HG03066 (cell line): ENCODE measurements around the gene CCDC167.

ENCODE experiments used
- ATAC-seq: cut with Tn5 transposase; IDR thresholded peaks from one replicate; pipeline ENCODE4 v1.9.1; 2021; ENCODE audit warnings: low read depth; ENCODE audit not compliant: unreplicated experiment

CCDC167 gene

DNA sequence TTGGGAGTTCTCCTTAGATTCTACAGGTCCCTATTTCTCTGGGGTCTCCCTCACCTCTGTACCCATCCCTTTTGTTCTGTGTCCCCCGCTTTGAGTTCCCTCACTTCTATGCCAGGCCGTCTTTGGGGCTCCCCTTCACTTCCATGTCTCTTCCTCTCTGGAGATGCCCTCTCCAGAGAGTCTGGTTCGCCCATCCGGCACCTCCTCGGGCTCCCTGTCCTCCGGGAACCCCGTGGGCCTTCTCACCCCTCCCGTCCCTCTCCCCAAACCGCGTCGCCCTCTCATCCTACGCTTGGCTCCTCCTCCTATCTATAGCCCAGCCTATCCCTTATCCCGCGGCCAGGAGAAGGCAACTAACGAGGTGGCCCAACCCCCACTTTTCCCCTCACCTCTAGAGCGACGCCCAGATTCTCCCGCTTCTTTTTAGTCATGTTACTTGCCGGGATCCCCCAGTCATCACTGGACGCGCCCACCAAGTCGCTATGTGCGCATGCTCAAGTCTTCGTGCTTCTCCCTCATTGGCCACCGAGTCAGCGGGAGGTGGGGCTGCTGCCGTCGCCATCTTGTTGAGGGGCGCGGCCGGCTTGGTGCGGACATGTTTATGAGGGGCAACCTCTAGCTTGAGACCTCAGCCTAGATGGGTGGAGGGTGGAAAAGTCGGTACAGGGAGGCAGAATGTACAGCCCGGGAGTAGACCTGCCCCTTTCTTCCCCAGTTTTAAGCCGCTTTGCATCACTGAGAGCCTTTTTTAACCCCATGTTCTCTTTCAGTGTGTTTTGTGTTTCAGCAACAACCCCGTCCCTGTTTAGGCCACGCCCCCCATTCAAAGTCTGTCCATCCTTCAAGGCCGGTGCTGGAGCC is at the start of gene CCDC167:
TSS of gene CCDC167 (minus strand) at position 461 of the 861 bp plus-strand sequence. CDS start at position 431, 30 bp downstream.
- peak; percentile 81 for ATAC-seq

DNA sequence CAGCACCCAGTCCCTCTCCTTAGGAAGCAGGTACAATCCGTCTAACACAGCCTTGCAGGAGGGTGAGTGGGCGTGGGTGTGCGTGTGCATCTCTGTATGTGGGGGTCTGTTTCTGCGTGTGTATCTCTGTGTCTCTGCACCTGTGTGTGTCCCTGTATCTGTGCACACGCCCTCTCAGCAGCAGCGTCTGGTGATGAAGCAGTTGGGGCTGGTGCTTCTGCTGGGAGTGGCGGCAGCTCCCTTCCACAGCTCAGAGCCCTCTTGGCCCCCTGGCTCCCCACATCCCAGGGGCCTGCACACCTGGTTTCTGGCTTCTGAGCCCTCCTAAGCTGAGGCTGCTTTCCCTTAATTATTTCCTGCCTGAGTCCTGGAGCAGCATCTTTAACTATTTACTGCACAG is 49.5 kb upstream of the CCDC167 start:
- ATAC-seq: no peak

- ATAC-seq: no peak
Measured at GRCh38 chr6:37548067-37548674, 48.5 kb upstream of the CCDC167 start.

DNA sequence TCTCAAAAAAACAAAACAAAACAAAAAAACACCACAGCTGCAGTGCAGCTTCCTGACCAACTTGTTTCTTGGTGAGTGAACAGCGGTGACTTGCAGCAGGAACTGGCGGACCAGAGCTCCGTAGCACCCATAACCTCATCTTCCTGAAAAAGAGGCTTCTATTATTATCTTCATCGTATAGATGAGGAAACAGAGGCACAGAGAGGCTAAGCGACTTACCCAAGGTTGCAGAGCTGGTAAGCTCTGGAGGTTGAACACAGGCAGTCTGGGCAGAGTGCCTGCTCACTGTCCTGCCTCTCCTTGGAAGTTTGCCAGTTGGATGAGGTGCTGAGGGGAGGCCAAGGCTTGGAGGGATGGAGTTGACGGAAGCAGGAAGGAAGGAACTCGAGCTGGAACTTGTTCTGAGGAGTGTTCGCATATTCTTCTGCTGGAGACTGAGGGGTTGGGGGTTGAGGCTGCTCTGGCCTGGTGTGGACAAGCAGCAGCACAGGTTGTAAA is 47.9 kb upstream of the CCDC167 start:
- ATAC-seq: no peak

DNA sequence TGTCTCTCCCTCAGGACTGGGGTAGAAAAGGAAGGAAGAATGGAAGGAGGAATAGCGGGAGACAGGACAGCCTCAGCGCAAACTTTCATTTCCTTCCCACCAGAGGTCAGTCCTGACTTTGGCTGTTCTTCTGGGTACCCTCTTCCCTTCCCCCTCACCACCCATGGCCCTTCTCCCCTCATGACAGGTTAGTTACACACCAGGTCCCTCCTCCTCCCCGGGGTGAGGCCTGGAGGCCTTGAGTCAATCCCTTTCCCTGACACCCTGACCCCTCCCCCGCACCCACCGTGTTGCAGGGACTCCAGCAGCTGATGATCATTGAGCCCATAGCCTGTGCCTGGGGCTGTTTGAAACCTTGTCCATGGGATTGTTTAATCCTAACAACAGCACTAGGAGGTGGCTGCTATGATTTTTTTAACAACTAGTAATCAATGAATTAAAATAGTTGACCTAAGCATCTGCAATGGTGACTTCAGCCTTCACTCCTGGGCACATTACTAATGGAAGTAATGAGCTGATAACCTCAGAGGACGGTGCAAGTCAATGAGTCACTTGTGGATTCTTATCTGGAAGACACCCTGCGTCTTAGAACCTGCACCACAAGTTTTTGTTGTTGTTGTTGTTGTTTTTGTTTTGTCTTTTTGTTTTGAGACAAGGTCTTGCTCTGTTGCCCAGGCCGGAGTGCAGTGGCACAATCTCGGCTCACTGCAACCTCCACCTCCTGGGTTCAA is 46.6 kb upstream of the CCDC167 start:
- ATAC-seq: no peak

GRCh38 chr6:37544530-37544929 is 44.8 kb upstream of the CCDC167 start:
- no peak for ATAC-seq

DNA sequence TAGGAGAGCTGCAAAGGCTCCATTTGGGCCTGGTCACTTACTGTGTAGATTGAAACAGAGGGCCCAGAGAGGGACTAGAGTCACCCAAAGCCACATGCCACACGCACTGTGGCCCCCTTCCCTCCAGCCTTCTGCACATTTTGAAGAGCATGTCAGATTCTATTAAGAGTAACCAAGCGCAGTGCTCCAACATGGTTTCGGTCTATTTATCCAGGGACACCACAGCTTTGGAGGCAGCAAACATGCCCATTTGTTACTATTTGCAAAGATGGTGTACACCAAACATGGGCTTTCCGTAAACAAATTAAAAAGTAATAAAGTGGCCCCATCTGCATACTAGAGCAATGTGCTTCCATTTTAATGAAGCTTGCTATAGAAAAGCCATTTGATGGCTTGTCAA is 43.7 kb upstream of the CCDC167 start:
- ATAC-seq: no peak

DNA sequence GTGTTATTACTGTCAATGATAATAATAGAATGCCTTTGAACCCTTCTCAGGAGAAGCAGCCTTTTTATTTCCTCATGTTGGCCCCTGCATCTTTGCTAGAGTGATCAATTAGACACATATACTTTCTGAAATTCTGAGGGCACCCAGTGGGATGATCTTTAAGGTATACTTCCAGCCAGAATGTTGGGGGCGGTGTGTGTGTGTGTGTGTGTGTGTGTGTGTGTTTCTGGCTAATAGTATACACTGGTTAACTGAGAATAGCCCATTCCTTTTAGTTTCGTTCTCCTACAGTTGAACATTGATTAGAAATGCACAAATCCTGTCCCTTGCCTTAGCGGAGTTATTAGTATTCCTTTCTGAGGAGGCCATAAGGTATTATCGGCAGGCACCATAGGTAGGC is 41.7 kb upstream of the CCDC167 start:
- ATAC-seq: no peak

GRCh38 chr6:37540390-37540789 is 40.7 kb upstream of the CCDC167 start:
- ATAC-seq: no peak

DNA sequence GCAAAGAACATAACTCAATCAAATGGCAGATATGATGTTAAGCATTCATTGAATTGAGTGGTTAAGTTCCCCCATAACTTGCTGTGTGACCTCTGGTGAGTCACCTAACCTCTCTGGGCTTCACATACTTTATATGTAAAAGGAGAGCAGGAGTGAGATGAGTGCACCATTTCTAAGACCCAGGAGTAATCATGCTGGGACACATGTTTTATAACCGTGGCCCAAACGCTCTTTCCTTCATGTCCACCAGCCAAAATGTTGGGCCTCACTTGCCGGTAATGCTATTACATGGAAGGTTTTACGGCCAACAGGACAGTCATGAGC is 40.3 kb upstream of the CCDC167 start:
- no peak for ATAC-seq

DNA sequence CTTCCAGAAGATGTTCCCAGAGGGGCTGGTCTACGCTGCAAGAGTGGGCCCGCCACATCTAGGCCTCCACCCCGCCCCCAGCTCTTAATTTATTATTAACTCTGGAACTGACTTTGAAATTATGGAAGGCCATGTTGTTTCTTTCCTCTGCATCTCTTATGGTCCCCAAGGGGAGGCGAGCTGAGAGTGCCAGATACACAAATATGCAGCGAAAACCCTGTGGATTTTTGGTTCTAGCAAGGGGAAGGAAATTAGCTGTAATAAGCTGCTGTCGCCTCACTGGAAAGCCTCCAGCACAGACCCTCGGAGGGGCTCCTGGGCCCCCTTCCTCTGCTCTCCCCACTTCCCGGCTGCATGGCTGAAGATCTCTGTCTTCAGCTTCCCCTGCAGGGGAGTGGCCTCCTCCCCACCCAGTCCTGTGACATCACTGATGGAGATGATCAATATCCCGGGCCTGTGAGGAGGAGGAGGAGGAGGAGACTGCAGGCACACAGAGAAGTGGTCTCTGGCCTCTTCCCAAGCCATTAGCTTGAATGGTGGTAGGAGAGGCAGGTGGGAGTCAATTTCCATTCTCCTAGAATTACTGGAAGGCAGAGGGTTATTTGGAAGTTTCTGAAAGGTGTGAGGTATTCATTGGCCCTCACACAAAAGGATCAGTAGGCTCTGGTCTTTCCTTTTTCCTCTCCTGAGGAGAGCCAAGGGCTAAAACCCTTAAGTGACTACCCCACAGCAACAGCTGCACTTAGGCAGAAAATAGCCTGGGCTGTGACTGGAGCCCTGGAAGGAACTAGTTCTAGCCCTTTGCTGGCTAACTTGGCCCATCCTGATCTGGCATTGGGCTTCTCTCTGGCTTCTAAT is 39.7 kb upstream of the CCDC167 start:
- no peak for ATAC-seq

DNA sequence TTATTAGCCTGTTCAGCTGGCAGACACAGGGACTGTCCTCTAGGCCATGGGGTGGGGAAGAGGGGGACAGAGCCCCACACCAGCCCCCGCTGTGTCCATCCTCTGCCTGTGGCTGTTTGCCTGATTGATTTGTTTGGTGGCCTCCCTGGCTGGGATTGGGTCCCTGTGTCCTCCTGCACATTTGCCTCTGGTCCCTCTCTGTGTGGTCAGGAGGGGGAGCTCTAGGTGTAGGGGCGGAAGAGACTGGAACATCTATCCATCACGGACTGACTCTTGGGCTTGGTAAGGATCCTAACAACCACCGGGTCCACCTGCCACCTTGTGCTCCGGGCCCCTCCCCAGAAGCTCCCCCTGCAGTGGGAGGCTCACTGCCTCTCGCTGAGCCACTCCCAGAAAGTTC is 38.4 kb upstream of the CCDC167 start:
- no peak for ATAC-seq

- no peak for ATAC-seq
Measured at GRCh38 chr6:37537548-37537947, 37.9 kb upstream of the CCDC167 start.

GRCh38 chr6:37536491-37537190 is 36.9 kb upstream of the CCDC167 start:
- peak; percentile 45 for ATAC-seq

- ATAC-seq: peak; percentile 63
Measured at GRCh38 chr6:37535759-37536490, 36.2 kb upstream of the CCDC167 start.

- no peak for ATAC-seq
Measured at GRCh38 chr6:37535428-37535758, 35.7 kb upstream of the CCDC167 start.

- ATAC-seq: no peak
Measured at GRCh38 chr6:37534893-37535292, 35.2 kb upstream of the CCDC167 start.

DNA sequence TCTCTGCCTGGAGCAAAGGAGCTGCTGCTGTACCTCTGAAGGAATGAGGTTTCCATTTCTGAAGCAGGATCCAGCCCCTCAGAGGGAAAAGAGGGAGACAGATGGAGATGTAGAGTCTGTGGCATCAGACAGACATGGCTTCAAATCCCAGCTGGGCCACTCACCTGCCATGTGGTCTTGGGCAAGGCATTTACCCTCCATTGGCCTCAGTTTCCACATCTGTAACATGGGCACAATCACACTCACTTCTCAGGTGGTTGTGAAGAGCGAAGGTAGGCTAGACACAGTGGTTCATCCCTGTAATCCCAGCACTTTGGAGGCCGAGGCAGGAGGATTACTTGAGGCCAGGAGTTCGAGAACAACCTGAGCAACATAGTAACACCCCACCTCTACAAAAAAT is 32.4 kb upstream of the CCDC167 start:
- ATAC-seq: no peak

GRCh38 chr6:37531437-37532036 is 31.8 kb upstream of the CCDC167 start:
- no peak for ATAC-seq
